NOMO-1 treated with DMSO at 0.1 percent for 48 hours (cell line): ENCODE results near the gene ING3.

ENCODE experiments used
- DNase-seq: peaks from one replicate; lab custom pipeline; 2025; ENCODE audit not compliant: unreplicated experiment; lab: John Stamatoyannopoulos, UW

The ING3 gene

DNA sequence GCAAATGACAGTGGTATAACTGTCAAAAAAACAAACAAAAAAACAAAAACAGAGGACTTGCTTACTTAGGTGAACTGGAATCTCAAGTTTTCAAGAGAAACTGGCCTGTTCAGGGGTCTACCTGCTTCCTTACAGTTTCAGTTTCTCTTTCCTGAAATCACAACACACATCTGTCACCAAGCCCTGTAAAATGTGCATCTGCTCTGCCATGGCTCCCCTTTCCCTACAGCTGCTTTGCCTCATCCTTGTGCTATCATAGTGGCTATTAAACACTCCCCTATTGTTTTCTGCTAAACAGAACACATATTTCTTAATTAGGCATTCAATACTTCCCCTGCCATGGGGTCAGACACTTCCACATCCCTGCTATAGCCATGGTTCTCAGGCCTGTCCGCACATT lies 75.6 kb downstream of the ING3 start:
- DNase-seq, result no peak

GRCh38 chr7:121026577-121027111 lies 76.1 kb downstream of the ING3 start:
- DNase-seq, result no peak
